ENCODE results near the gene FBXO47.

DNA sequence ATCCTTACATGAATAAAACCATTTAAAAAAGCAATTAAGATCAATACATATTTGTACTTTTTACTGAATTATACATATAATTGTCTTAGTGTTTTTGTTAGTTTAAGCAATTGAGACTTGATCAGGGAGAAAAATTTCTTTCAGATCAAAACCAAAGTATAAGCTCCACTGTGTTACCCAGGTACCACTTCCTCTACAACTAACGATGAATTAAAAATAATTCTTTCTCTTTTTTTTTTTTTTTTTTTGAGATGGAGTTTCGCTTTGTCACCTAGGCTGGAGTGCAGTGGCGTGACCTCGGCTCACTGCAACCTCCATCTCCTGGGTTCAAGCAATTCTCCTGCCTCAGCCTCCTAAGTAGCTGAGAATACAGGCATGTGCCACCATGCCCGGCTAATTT, 6.8 kb downstream of the FBXO47 start:
- no peak for TF ChIP-seq EZH2 (IDR thresholded peaks at IDR 0.05)
- no peak for TF ChIP-seq EZH2phosphoT487 (IDR thresholded peaks at IDR 0.05)
- TF ChIP-seq CTCF (IDR thresholded peaks at IDR 0.05), result no peak
